Measurements from ENCODE around the gene BFSP2.
A peak's percentile ranks its signal among the peaks of the same experiment; 100 is the strongest.
"Not testable (repeated sequence)": the region's sequence is repeated elsewhere in the genome, so short reads cannot be mapped to it uniquely, and the experiment has no call there.

BFSP2 gene

GRCh38 chr3:133521946-133522345, 122.1 kb downstream of the BFSP2 start:
- H3K27ac ChIP-seq (ENCODE audit: low read length), result peak overlapping the region; percentile 56
- peak overlapping the region; percentile 62 for H3K4me2 ChIP-seq (ENCODE audit: low read length)

DNA sequence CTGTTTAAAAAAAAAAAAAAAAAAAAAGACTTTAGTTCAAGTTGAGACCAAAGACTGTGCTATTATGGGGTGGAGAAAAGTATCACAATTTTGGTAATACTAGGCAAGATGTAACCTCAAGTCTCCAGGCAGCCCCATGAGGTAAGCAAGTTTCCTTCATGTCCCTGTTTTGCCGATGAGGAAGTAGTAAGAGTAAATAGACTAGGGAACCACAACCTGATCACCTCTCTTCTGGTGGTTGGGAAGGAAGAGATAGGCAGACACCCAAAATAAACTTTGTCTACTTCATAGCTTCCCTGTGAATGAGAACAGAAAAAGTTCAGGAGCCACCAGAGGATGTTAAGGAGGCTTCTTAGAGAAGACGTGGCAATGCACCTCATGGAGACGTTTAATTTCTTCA, 123.9 kb downstream of the BFSP2 start:
- not testable (repeated sequence) for H3K9ac ChIP-seq (ENCODE audit: low read length); H3K79me2 ChIP-seq (ENCODE audit: low read length); H3K27ac ChIP-seq (ENCODE audit: low read length); H3K4me2 ChIP-seq (ENCODE audit: low read length); H3K9me3 ChIP-seq (ENCODE audit: insufficient read depth, low read length); H3K27me3 ChIP-seq (ENCODE audit: low read depth, low read length); H3K36me3 ChIP-seq (replicated peaks; ENCODE audit: low read depth, low read length); H2AFZ ChIP-seq (ENCODE audit: low read depth, low read length); H3K4me3 ChIP-seq (ENCODE audit: low read length); H4K20me1 ChIP-seq (ENCODE audit: insufficient read depth, low read length)
- peaks cover 32% of the 10 kb centered on the region for H3K4me1 ChIP-seq (ENCODE audit: low read length)

More at GRCh38 chr3:133521946-133522345, 122.1 kb downstream of the BFSP2 start:
- H3K79me2 ChIP-seq (ENCODE audit: low read length), result no peaks in the 10 kb centered on the region
- peak overlapping the region; percentile 58 for H3K9ac ChIP-seq (ENCODE audit: low read length)
- no peaks in the 10 kb centered on the region for H3K9me3 ChIP-seq (ENCODE audit: insufficient read depth, low read length)
- peak overlapping the region; percentile 39 for H3K4me3 ChIP-seq (ENCODE audit: low read length)
- H3K4me1 ChIP-seq (ENCODE audit: low read length), result peaks cover 32% of the 10 kb centered on the region
- peak overlapping the region; percentile 57 for H2AFZ ChIP-seq (ENCODE audit: low read depth, low read length)
- TF ChIP-seq EZH2phosphoT487 (IDR thresholded peaks at IDR 0.05; ENCODE audit: low read depth) (no peak), CTCF (IDR thresholded peaks at IDR 0.05; ENCODE audit: low read depth, low read length) (no peak)
- no peaks in the 10 kb centered on the region for H4K20me1 ChIP-seq (ENCODE audit: insufficient read depth, low read length)
- H3K36me3 ChIP-seq (replicated peaks; ENCODE audit: low read depth, low read length), result no peaks in the 10 kb centered on the region
- H3K27me3 ChIP-seq (ENCODE audit: low read depth, low read length), result no peaks in the 10 kb centered on the region

Data from OCI-LY3 (cell line).